Heart right ventricle (tissue), 16 donors: Measurements from ENCODE around the gene COL5A2. TPM values are rescaled to one million over a fixed set of nuclear protein-coding genes. Genes with fewer than 3 reads are reported as not detected.

Experiments used
- ATAC-seq, 8 donors: fragments of 200-7000 bp; cut with Tn5 transposase; one replicate each; pipeline ENCODE4 v1.9.1; 2020; ENCODE audit warnings: mild to moderate bottlenecking in 8 of 8, moderate library complexity in 8 of 8, moderate number of reproducible peaks in 1 of 8
- DNase-seq, 2 donors: peaks; one replicate each; pipeline ENCODE4 v3.0.0-alpha.2; 2020
- H3K27ac ChIP-seq, 10 donors: fragments of 200-600 bp; sonication (generic) in 2 of 10; one replicate each; pipeline versions ENCODE4 v1.5.0 to v1.8.0; 2020 to 2022; ENCODE audit warnings: mild to moderate bottlenecking in 3 of 10
- H3K27me3 ChIP-seq, 7 donors: fragments of 200-600 bp; one replicate each; pipeline ENCODE4 v1.8.0; 2021 to 2022; ENCODE audit warnings: mild to moderate bottlenecking in 2 of 7
- H3K36me3 ChIP-seq, 9 donors: fragments of 200-600 bp; sonication (generic) in 1 of 9; one replicate each; pipeline versions ENCODE4 v1.5.0 to v1.8.0; 2020 to 2022; ENCODE audit warnings: mild to moderate bottlenecking in 2 of 9
- H3K4me1 ChIP-seq, 9 donors: fragments of 200-600 bp; sonication (generic) in 1 of 9; one replicate each; pipeline versions ENCODE4 v1.5.0 to v1.8.0; 2020 to 2022; ENCODE audit warnings: mild to moderate bottlenecking in 4 of 9
- H3K4me3 ChIP-seq, 10 donors: fragments of 200-600 bp; sonication (generic) in 2 of 10; one replicate each; pipeline versions ENCODE4 v1.5.0 to v1.8.0; 2020 to 2022; ENCODE audit warnings: mild to moderate bottlenecking in 7 of 10, moderate library complexity in 2 of 10
- H3K9me3 ChIP-seq, 11 donors: fragments of 200-600 bp in 10 of 11; sonication (generic) in 2 of 11; one replicate each; pipeline versions ENCODE4 v1.5.0 to v1.8.0; 2013 to 2022; ENCODE audit warnings: mild to moderate bottlenecking in 2 of 11, control low read depth in 1 of 11, moderate library complexity in 1 of 11
- WGBS, 2 donors: extraction: QIAGEN DNeasy Blood & Tissue Kit; methylation state at CpG; one replicate each; pipeline ENCODE4 v1.1.7; 2013; ENCODE audit warnings: inconsistent platforms in 1 of 2; 5-methylcytosine and 5-hydroxymethylcytosine counted together
- intact Hi-C, 10 donors: fragments of 100-400 bp; cut with DNase I; formaldehyde crosslinking; loops; one replicate each; pipeline versions ENCODE4 v1.11.1 to v1.14.2; 2022
- polyA plus RNA-seq, 2 donors: library from polyadenylated mRNA; stranded (reverse); fragments of 200-250 nt; gene quantifications; one replicate each; pipeline ENCODE4 v1.2.3, GENCODE V29; 2013
- total RNA-seq, 10 donors: library from RNA; stranded (reverse); fragmentation: NEBNext Ultra II Directional in 3 of 10; extraction: Animal tissue kit (Norgen Biotek cat#: 25700) in 3 of 10; gene quantifications; one replicate each; pipeline versions ENCODE4 v1.2.1 to v1.2.4, GENCODE V29; 2021 to 2023
- TF ChIP-seq, protein P1 (sequence below), 9 donors: fragments of 200-600 bp; sonication (generic) in 2 of 9; IDR thresholded peaks; one replicate each; pipeline versions ENCODE4 v1.5.0 to v1.8.0; 2021 to 2022; ENCODE audit warnings: antibody characterized with exemption in 9 of 9, mild to moderate bottlenecking in 5 of 9, moderate library complexity in 1 of 9
- donor health status: Arrhythmogenic right ventricular cardiomyopathy.
- donor health status: ischemic (EF 13 %, LVEDD 7.1; RV severe dilation, severe dysfunction).
- donor health status: healthy with polysubstance abuse.
- donor health status: DM: no; HTN: yes; CAD: no.
- donor health status: DM: no; HTN: no; CAD: no.
- donor health status: ischemic (EF 25% LVEDD 6.9; RV normal size, moderate dysfunction).
- donor health status: ischemic (EF 25% LVEDD 5.7; RV mildly dilated, moderate dysfunction).
- donor health status: healthy.
- donor health status: DM: yes; HTN: yes; CAD: no.
- donor health status: Ischemic cardiomyopathy.
- donor health status: ischemic (EF 35%, LVEDD 5.7; RV mildly dilated, moderate dysfunction).
- donor health status: nonischemic (EF 11% LVEDD 7.7; RV severe dilation, severe dysfunction).
- donor health status: DM: yes; HTN: yes; CAD: no.
- donor health status: PGD.
- donor health status: ischemic (EF 29% LVEDD 5.4; RV normal size, mild dysfunction).
- donor health status: nonischemic (EF 23%, LVEDD 6.1; RV moderate dilation, normal function).

Gene COL5A2
- total and polyA plus RNA-seq, 12 donors, result 4.8 to 44.7 (median 8.7) TPM

DNA sequence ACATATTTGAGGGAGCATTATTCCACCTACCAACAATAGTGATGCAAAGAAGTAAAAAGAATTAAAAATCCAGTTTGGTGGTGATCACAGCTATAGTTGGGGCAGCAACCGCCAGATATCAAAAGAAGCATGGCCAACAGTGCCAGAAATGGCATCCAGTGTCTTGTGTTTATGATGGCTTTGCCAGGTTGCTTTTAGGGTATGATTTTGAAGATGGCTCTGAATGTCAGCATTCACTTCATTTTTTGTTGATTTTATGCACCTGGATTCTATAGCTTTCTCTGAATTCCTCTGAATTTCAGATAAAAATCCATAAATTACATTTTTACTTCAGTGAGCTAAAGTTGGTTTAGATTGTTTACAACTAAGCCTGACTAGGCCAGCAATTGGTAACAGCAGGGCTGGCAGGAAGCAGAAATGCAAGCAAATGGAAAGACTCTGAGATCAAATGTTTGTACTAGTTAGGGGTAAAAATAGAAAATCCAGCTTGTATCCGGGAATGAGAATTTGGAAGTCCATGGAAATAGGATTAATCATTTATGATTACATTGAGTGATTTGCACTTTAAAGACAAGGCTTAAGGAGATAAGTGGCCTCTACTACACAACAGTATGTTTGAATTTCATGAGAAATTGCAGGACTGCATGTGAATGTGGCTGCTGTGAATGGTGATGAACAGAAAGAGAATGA, 165.0 kb downstream of the COL5A2 start:
- no peaks in the 10 kb centered on the region for H3K9me3 ChIP-seq
- H3K36me3 ChIP-seq, result peaks cover 0 to 35% (median 0%) of the 10 kb centered on the region in 9 donors
- intact Hi-C loops, result no loop called here
- 60 to 64% methylated on average over 2 of the region's 2 CpGs for WGBS, 2 donors
- no peak for DNase-seq
- H3K27ac ChIP-seq, result peak overlapping the region in 3 of 10 donors; percentile 11 to 28 (median 12)
- TF ChIP-seq, protein P1, sequence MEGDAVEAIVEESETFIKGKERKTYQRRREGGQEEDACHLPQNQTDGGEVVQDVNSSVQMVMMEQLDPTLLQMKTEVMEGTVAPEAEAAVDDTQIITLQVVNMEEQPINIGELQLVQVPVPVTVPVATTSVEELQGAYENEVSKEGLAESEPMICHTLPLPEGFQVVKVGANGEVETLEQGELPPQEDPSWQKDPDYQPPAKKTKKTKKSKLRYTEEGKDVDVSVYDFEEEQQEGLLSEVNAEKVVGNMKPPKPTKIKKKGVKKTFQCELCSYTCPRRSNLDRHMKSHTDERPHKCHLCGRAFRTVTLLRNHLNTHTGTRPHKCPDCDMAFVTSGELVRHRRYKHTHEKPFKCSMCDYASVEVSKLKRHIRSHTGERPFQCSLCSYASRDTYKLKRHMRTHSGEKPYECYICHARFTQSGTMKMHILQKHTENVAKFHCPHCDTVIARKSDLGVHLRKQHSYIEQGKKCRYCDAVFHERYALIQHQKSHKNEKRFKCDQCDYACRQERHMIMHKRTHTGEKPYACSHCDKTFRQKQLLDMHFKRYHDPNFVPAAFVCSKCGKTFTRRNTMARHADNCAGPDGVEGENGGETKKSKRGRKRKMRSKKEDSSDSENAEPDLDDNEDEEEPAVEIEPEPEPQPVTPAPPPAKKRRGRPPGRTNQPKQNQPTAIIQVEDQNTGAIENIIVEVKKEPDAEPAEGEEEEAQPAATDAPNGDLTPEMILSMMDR (IDR thresholded peaks at IDR 0.05), result no peak
- ATAC-seq, result peak in 1 of 8 donors; percentile 25
- peaks cover 0 to 10% (median 0%) of the 10 kb centered on the region in 9 donors for H3K4me1 ChIP-seq
- H3K27me3 ChIP-seq, result no peaks in the 10 kb centered on the region
- H3K4me3 ChIP-seq, result no peak overlapping the region

DNA sequence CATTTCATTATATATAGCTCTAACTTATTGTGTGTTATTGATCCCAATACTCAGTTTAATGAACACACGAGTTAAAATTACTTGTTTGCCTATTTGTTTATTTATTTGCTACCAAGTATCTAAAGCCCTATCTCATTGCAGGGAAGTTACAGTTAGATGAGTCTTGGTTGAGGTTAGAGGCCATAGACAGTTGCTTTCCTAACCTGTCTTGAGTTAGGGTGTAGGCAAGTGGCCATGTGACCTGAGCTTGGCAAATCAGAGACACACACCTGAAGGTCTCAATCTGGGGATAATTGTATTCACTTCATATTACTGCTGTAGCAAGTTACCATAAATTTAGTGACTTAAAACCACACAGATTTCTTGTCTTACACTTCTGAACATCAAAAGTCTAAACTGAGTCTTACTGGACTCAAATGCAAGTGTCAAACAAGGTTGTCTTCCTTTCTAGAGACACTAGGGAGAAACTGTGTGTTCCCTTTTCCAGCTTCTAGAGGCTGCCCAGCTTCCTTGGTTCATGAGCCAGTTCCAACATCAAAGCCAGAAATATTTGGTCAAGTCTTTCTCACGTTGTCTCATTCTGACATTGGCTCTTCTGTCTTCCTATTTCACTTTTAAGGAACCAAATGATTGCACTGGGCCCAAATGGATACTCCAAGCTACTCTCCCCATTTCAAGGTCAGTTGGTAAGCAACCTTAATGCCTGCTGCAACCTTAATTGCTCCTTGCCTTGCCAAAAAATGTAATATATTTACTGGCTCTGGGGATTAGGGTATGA, 165.7 kb downstream of the COL5A2 start:
- ATAC-seq (peak in 1 of 8 donors; percentile 20), DNase-seq (no peak)
- H3K27me3 ChIP-seq, result no peaks in the 10 kb centered on the region
- H3K4me3 ChIP-seq, result no peak overlapping the region
- peak overlapping the region in 1 of 10 donors; percentile 28 for H3K27ac ChIP-seq
- intact Hi-C loops, result no loop called here
- H3K9me3 ChIP-seq, result no peaks in the 10 kb centered on the region
- peaks cover 0 to 42% (median 0%) of the 10 kb centered on the region in 9 donors for H3K36me3 ChIP-seq
- TF ChIP-seq, protein P1 (IDR thresholded peaks at IDR 0.05), result no peak
- H3K4me1 ChIP-seq, result peaks cover 0 to 10% (median 0%) of the 10 kb centered on the region in 9 donors
- 74 to 86% methylated on average over 2 of the region's 2 CpGs for WGBS, 2 donors

DNA sequence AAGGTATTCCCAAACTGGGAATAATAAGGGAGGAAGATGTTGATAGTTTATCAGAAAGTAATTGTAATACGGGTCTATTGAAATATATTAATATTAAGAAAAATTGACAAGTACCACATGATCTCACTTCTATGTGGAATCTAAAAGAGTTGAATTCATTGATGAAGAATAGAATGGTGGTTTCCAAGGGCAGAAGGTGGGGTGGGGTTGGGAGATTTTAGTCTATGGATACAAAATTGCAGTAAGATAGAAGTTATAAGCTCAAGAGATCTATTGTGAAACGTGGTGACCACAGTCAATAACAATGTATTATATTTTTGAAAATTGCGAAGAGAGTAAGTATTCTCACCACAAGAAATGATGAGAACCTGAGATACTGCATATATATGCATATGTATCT, 166.5 kb downstream of the COL5A2 start:
- Histone ChIP-seq H3K9me3 (no peaks in the 10 kb centered on the region), H3K36me3 (peaks cover 0 to 50% (median 3%) of the 10 kb centered on the region in 9 donors), H3K4me3 (no peak overlapping the region), H3K27me3 (no peaks in the 10 kb centered on the region), H3K4me1 (peaks cover 0 to 10% (median 0%) of the 10 kb centered on the region in 9 donors), H3K27ac (no peak overlapping the region)
- intact Hi-C loops, result no loop called here
- no peak for ATAC-seq
- 86 to 94% methylated on average over 3 of the region's 3 CpGs for WGBS, 2 donors
- DNase-seq, result no peak
- TF ChIP-seq, protein P1 (IDR thresholded peaks at IDR 0.05), result no peak

DNA sequence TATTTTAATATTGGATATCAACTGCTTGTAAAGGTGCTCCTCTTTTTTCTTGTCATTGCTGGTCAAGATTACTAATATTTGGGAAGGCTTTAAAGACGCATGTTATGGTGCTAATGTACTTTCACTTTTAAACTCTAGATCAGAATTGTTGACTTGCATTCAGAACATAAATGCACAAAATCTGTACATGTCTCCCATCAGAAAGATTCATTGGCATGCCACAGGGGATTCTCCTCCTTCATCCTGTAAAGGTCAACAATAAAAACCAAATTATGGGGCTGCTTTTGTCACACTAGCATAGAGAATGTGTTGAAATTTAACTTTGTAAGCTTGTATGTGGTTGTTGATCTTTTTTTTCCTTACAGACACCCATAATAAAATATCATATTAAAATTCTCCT, 167.2 kb downstream of the COL5A2 start:
- H3K4me1 ChIP-seq, result peaks cover 0 to 10% (median 0%) of the 10 kb centered on the region in 9 donors
- DNase-seq (no peak), ATAC-seq (no peak)
- H3K4me3 ChIP-seq, result no peak overlapping the region
- no peaks in the 10 kb centered on the region for H3K9me3 ChIP-seq
- 95 to 96% methylated on average over 1 of the region's 1 CpG for WGBS, 2 donors
- H3K27ac ChIP-seq, result no peak overlapping the region
- peaks cover 0 to 57% (median 6%) of the 10 kb centered on the region in 9 donors for H3K36me3 ChIP-seq
- TF ChIP-seq, protein P1 (IDR thresholded peaks at IDR 0.05), result no peak
- intact Hi-C loops, result no loop called here
- no peaks in the 10 kb centered on the region for H3K27me3 ChIP-seq
